H9 (cell line): ENCODE measurements around the gene NCKAP5. TPM values are rescaled to one million over a fixed set of nuclear protein-coding genes. Genes with fewer than 3 reads are reported as not detected.
A peak's percentile ranks its signal among the peaks of the same experiment; 100 is the strongest.

ENCODE experiments used
- DNase-seq: peaks from one replicate; pipeline ENCODE4 v3.0.0-alpha.2; 2017
- H2AFZ ChIP-seq: one replicate; pipeline ENCODE4 v1.6.1; 2013; ENCODE audit warnings: mild to moderate bottlenecking, low read length, control low read depth, moderate library complexity
- H2AK5ac ChIP-seq: 2 replicates; pipeline ENCODE4 v1.6.1; 2013; ENCODE audit warnings: low read length, control low read depth, mixed read lengths; ENCODE audit not compliant: insufficient read length
- H2BK120ac ChIP-seq: one replicate; pipeline ENCODE4 v1.6.1; 2013; ENCODE audit warnings: low read depth, mild to moderate bottlenecking, low read length, control low read depth, inconsistent platforms; ENCODE audit not compliant: poor library complexity, severe bottlenecking
- H2BK12ac ChIP-seq: 2 replicates; pipeline ENCODE4 v1.6.1; 2013; ENCODE audit warnings: low read length, control low read depth, mixed read lengths, low read depth; ENCODE audit not compliant: insufficient read length
- H2BK15ac ChIP-seq: 2 replicates; pipeline ENCODE4 v1.6.1; 2013; ENCODE audit warnings: low read depth, low read length, control low read depth
- H2BK20ac ChIP-seq: one replicate; pipeline ENCODE4 v1.6.1; 2013; ENCODE audit warnings: low read depth, mild to moderate bottlenecking, low read length, control low read depth, inconsistent platforms; ENCODE audit not compliant: poor library complexity, severe bottlenecking
- H2BK5ac ChIP-seq: 2 replicates; pipeline ENCODE4 v1.6.1; 2013; ENCODE audit warnings: low read length, control low read depth, mixed read lengths; ENCODE audit not compliant: insufficient read length
- H3K14ac ChIP-seq: 2 replicates; pipeline ENCODE4 v1.6.1; 2013; ENCODE audit warnings: low read length, control low read depth; ENCODE audit not compliant: insufficient read depth
- H3K18ac ChIP-seq: 2 replicates; pipeline ENCODE4 v1.6.1; 2013; ENCODE audit warnings: low read depth, mild to moderate bottlenecking, mixed read lengths, low read length, control low read depth; ENCODE audit not compliant: insufficient read length
- H3K23ac ChIP-seq: 2 replicates; pipeline ENCODE4 v1.6.1; 2013; ENCODE audit warnings: low read length, control low read depth, mixed read lengths, low read depth; ENCODE audit not compliant: insufficient read length
- H3K23me2 ChIP-seq: 2 replicates; pipeline ENCODE4 v1.6.1; 2013; ENCODE audit warnings: low read depth, mild to moderate bottlenecking, mixed read lengths, low read length, control low read depth; ENCODE audit not compliant: insufficient read length, poor library complexity, severe bottlenecking
- H3K27ac ChIP-seq: 2 replicates; pipeline ENCODE4 v1.5.1; 2013; ENCODE audit warnings: low read length, control low read depth, mixed read lengths, low read depth; ENCODE audit not compliant: insufficient read length
- H3K27me3 ChIP-seq: 2 replicates; pipeline ENCODE4 v1.6.1; 2013; ENCODE audit warnings: low read length, control low read depth, inconsistent platforms; ENCODE audit not compliant: insufficient read depth
- H3K4ac ChIP-seq: 2 replicates; pipeline ENCODE4 v1.6.1; 2013; ENCODE audit warnings: low read depth, mild to moderate bottlenecking, control low read depth, inconsistent platforms, low read length, moderate library complexity
- H3K4me1 ChIP-seq: 2 replicates; pipeline ENCODE4 v1.6.1; 2013; ENCODE audit warnings: low read length, control low read depth, inconsistent platforms; ENCODE audit not compliant: insufficient read depth
- H3K4me2 ChIP-seq: 2 replicates; pipeline ENCODE4 v1.6.1; 2013; ENCODE audit warnings: low read length, control low read depth, mixed read lengths; ENCODE audit not compliant: insufficient read length, insufficient read depth
- H3K56ac ChIP-seq: 2 replicates; pipeline ENCODE4 v1.6.1; 2013; ENCODE audit warnings: low read depth, mild to moderate bottlenecking, mixed read lengths, low read length, control low read depth; ENCODE audit not compliant: insufficient read length
- H3K79me1 ChIP-seq: 2 replicates; pipeline ENCODE4 v1.6.1; 2013; ENCODE audit warnings: low read depth, mild to moderate bottlenecking, moderate library complexity, low read length, control low read depth, inconsistent platforms; ENCODE audit not compliant: insufficient read depth, poor library complexity, severe bottlenecking
- H3K79me2 ChIP-seq: 2 replicates; pipeline ENCODE4 v1.6.1; 2013; ENCODE audit warnings: low read length, control low read depth, inconsistent platforms; ENCODE audit not compliant: insufficient read depth
- H3K9ac ChIP-seq: 2 replicates; pipeline ENCODE4 v1.6.1; 2013; ENCODE audit warnings: low read length, control low read depth, mixed read lengths; ENCODE audit not compliant: insufficient read length; ENCODE audit errors: extremely low read depth
- H3K9me3 ChIP-seq: one replicate; pipeline ENCODE4 v1.6.1; 2013; ENCODE audit warnings: low read depth, low read length, inconsistent platforms; ENCODE audit not compliant: control insufficient read depth
- H3T11ph ChIP-seq: one replicate; pipeline ENCODE4 v1.6.1; 2013; ENCODE audit warnings: mild to moderate bottlenecking, low read length, control low read depth, inconsistent platforms
- H4K20me1 ChIP-seq: one replicate; pipeline ENCODE4 v1.6.1; 2013; ENCODE audit not compliant: control insufficient read depth, insufficient read length, insufficient read depth
- H4K5ac ChIP-seq: 2 replicates; pipeline ENCODE4 v1.6.1; 2013; ENCODE audit warnings: low read depth, mild to moderate bottlenecking, mixed read lengths, low read length, control low read depth; ENCODE audit not compliant: insufficient read length
- H4K8ac ChIP-seq: replicated peaks from 2 replicates; pipeline ENCODE4 v1.6.1; 2013; ENCODE audit warnings: low read length, control low read depth, mixed read lengths, low read depth; ENCODE audit not compliant: insufficient read length
- H4K91ac ChIP-seq: 2 replicates; pipeline ENCODE4 v1.6.1; 2013; ENCODE audit warnings: low read depth, mild to moderate bottlenecking, moderate library complexity, mixed read lengths, low read length, control low read depth; ENCODE audit not compliant: insufficient read length
- H3K27ac Mint-ChIP-seq, 3 experiments: 2 replicates in 2 of 3; 3 replicates in 1 of 3; pipeline ENCODE4 v1.8.0; 2020 to 2021; ENCODE audit warnings: mixed read lengths in 3 of 3, mild to moderate bottlenecking in 1 of 3, moderate library complexity in 1 of 3
- H3K27me3 Mint-ChIP-seq: 2 replicates; pipeline ENCODE4 v1.8.0; 2021; ENCODE audit warnings: low read depth, mild to moderate bottlenecking, moderate library complexity, mixed read lengths
- H3K36me3 Mint-ChIP-seq, 3 experiments: 2 replicates in 2 of 3; 3 replicates in 1 of 3; pipeline ENCODE4 v1.8.0; 2020 to 2021; ENCODE audit warnings: low read depth in 3 of 3, mixed read lengths in 3 of 3; ENCODE audit not compliant: insufficient read depth in 1 of 3
- H3K4me1 Mint-ChIP-seq, 2 experiments: 2 replicates each; pipeline ENCODE4 v1.8.0; 2020; ENCODE audit warnings: mixed read lengths in 2 of 2
- H3K4me3 Mint-ChIP-seq, 2 experiments: 2 replicates in 1 of 2; 3 replicates in 1 of 2; pipeline ENCODE4 v1.8.0; 2020 to 2021; ENCODE audit warnings: mild to moderate bottlenecking in 2 of 2, mixed read lengths in 2 of 2, moderate library complexity in 1 of 2
- H3K9me3 Mint-ChIP-seq, 2 experiments: 2 replicates in 1 of 2; 3 replicates in 1 of 2; pipeline ENCODE4 v1.8.0; 2020; ENCODE audit warnings: mild to moderate bottlenecking in 2 of 2, mixed read lengths in 2 of 2, moderate library complexity in 1 of 2
- WGBS: extraction: QIAGEN DNeasy Blood & Tissue Kit; methylation state at CpG from one replicate; pipeline ENCODE4 v1.1.7; 2013; ENCODE audit warnings: missing lambda C conversion rate, low lambda C conversion rate, mixed read lengths; ENCODE audit not compliant: insufficient read length; ENCODE audit errors: extremely low coverage; 5-methylcytosine and 5-hydroxymethylcytosine counted together
- total RNA-seq: library from RNA; stranded (reverse); gene quantifications from 2 replicates; pipeline ENCODE4 v1.2.1, GENCODE V29; 2021
- TF ChIP-seq, protein P1 (sequence below): fragments of 200-600 bp; sonication (generic); conservative IDR thresholded peaks from 3 replicates; pipeline ENCODE4 v1.8.0; 2021; ENCODE audit warnings: antibody characterized with exemption, mild to moderate bottlenecking

The NCKAP5 gene
- total RNA-seq, 1 experiment from 2014 or later: 0.26 TPM

- Histone ChIP-seq H3K14ac (no peak overlapping the region), H4K5ac (no peak overlapping the region), H3K27ac (no peak overlapping the region), H3T11ph (no peak overlapping the region), H3K4me2 (peak overlapping the region; percentile 87), H3K79me1 (no peaks in the 10 kb centered on the region), H3K18ac (no peak overlapping the region), H3K56ac (no peak overlapping the region), H2BK20ac (no peak overlapping the region), H2AK5ac (no peak overlapping the region), H4K20me1 (no peaks in the 10 kb centered on the region), H3K79me2 (no peaks in the 10 kb centered on the region), H3K9me3 (no peaks in the 10 kb centered on the region), H3K27me3 (peaks cover 23% of the 10 kb centered on the region; the same call in 1 of the 2 replicates), H3K9ac (no peak overlapping the region), H2BK12ac (no peak overlapping the region), H2BK15ac (no peak overlapping the region), H3K4me1 (no peaks in the 10 kb centered on the region), H2BK120ac (no peak overlapping the region), H2AFZ (no peak overlapping the region), H2BK5ac (no peak overlapping the region), H3K23ac (no peak overlapping the region), H3K23me2 (peaks cover 30% of the 10 kb centered on the region), H3K4ac (no peak overlapping the region), H4K8ac (no peak overlapping the region), H4K91ac (no peak overlapping the region)
- Mint-ChIP-seq H3K4me3 (peak overlapping the region; percentile 77 to 81), H3K27ac (no peak overlapping the region), H3K27me3 (peaks cover 72% of the 10 kb centered on the region), H3K4me1 (peaks cover 15 to 16% of the 10 kb centered on the region in 2 experiments), H3K9me3 (peaks cover 0 to 2% of the 10 kb centered on the region in 2 experiments; a peak in 2 of 5 replicates), H3K36me3 (no peaks in the 10 kb centered on the region; a peak in 1 of 7 replicates)
- DNase-seq: peak; percentile 54
- WGBS: no CpG with 5 or more reads among the region's 80 CpGs
- TF ChIP-seq, protein P1, sequence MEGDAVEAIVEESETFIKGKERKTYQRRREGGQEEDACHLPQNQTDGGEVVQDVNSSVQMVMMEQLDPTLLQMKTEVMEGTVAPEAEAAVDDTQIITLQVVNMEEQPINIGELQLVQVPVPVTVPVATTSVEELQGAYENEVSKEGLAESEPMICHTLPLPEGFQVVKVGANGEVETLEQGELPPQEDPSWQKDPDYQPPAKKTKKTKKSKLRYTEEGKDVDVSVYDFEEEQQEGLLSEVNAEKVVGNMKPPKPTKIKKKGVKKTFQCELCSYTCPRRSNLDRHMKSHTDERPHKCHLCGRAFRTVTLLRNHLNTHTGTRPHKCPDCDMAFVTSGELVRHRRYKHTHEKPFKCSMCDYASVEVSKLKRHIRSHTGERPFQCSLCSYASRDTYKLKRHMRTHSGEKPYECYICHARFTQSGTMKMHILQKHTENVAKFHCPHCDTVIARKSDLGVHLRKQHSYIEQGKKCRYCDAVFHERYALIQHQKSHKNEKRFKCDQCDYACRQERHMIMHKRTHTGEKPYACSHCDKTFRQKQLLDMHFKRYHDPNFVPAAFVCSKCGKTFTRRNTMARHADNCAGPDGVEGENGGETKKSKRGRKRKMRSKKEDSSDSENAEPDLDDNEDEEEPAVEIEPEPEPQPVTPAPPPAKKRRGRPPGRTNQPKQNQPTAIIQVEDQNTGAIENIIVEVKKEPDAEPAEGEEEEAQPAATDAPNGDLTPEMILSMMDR: peak; percentile 37; the same call in 2 of the 3 replicates
These were observed 899.0 kb downstream of the NCKAP5 start for GRCh38 chr2:132668987-132669907.
